GM21723 (cell line): ENCODE measurements around the gene DPP6.

Experiments used
- ATAC-seq: cut with Tn5 transposase; IDR thresholded peaks from one replicate; pipeline ENCODE4 v1.9.1; 2021; ENCODE audit warnings: mild to moderate bottlenecking, moderate library complexity; ENCODE audit not compliant: unreplicated experiment

The DPP6 gene

DNA sequence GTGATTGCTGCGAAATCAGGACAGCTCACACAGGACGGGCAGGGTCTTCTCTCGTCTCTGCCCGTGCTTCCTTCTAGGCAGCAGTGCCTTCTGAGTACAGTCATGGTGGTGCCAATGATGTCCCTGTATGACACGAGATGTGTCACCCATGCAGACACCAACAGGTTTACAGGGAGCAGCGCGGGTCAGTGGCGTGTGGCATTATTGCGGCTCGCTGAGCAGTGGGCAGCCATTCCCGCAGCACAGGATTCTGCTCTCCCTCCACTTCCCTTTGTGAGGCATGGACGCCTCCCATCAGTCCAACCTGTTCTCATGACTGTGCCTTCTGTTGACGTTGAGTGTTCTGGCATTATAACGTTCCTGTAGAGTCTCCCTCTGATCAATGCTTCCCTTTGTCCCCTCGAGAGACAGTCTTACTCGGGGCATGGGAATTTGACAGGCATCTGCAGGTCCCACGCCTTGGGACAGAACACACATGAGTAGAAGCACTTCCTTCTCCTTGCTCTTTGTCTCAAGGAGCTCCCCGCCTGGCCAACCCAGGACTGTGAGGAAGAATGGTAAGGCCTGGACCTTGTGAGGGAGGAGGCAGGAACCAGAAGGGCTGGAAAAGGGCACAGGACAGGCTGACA, 731.2 kb downstream of the DPP6 start:
- ATAC-seq, result no peak

DNA sequence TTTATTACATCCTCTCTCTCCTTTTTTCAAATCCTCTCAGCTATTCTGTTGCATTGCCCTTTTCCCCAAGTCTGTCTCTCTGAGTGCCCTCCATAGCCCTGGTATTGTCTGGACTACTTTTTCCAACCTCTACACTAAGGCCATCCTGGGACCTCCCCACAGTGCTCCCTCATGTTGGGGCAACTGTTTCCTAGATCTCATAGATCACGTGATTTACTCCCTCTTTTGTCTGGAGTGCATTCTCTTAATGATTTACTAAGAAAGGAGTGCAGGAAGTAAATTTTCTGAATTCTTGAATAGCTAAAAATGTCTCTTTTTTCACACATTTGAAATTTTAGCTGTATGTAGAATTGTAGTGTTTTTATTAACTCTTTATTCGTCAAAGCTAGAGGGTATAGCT, 733.7 kb downstream of the DPP6 start:
- ATAC-seq, result no peak

- no peak for ATAC-seq
These were observed 737.2 kb downstream of the DPP6 start for GRCh38 chr7:154789404-154789803.

DNA sequence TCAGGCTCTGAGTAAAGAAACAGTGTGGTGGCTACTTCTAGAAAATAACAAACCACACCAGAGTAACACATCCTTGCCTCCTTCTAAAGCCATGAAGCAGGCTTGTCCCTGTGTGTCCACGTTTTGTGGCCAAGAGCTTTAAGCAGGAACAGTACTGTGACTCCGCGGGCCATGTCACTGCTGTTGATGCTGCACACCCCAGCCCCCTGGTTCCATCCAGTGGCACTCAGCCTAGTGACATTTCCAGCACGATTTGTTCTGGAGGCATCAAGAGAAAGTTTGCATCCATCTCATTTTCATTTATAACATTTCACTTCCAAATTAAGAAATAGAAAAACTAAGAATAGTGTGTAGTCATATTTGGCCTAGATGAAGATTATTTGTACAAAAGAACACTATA, 739.4 kb downstream of the DPP6 start:
- ATAC-seq, result no peak

- ATAC-seq, result no peak
These were observed 740.3 kb downstream of the DPP6 start for GRCh38 chr7:154792436-154793055.

DNA sequence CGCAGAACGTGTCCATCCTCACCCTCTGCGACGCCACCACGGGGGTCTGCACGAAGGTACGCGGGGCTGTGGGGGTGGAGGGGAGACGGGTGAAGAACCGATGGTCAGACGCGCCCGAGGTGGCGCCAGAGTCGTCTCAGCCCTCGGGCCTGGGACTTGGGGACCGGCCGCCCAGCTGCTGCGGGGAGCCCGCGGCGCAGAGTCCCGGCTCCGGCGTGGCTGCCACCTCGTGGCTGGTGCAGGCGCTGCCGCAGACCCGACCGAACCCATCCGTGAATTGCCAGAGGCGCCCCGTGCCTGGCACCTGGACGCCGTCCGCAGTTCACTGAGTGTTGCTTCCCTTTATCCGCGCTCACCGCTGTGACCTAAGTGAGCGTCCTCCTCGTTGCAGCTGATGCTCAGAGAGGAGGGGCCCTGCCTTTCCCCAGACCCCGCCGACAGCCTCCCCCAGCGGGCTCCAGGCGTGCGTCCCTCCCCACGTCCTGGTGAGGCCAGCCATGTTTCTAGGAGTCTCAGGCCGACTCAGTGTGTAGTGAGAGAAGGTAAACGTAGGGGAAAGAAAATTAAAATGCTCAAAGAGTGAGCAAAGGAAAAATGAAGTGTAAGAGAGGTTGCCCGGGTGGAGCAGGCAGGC, 742.1 kb downstream of the DPP6 start:
- ATAC-seq, result no peak

DNA sequence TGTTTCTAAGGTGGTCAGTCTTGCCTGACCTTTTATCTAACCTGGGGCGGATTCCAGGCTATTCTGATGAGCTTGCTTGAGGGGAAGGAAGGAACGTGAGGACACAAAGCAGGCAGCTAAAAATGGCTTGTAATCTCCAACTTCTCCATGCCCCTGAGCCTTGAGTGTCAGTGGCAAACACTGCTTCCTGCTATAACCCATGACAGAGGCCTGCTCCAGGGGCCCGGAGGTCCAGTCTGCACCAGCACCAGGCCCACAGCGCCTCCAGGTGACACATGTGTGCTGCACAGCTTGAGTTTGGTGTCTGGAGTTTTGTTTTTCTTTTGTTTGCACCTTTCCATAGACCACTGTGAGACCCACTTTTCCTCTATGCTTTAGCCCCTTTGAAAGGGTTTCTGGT, 742.8 kb downstream of the DPP6 start:
- no peak for ATAC-seq

- no peak for ATAC-seq
These were observed 743.2 kb downstream of the DPP6 start for GRCh38 chr7:154795437-154795836.

- ATAC-seq, result no peak
These were observed 752.3 kb downstream of the DPP6 start for GRCh38 chr7:154804449-154804848.

DNA sequence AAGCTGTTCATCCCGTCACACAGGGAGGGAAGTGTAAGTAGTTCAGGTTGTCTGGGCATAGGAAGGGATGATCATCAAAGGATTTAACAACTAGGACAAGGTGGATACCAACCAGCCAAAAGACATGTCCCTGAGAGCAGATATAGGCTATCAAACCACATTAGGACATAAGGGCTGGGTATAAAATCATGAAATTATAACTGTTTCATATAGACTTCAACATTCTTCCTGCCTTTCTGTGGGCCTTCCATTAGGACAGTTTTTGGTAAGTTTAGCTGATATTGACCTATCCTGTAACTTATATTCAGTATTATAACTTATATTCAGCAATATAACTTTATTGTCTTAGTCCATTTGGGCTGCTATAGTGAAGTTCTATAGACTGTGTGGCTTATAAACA, 759.8 kb downstream of the DPP6 start:
- ATAC-seq, result no peak

GRCh38 chr7:154817224-154817896, 765.2 kb downstream of the DPP6 start:
- no peak for ATAC-seq

- no peak for ATAC-seq
These were observed 774.8 kb downstream of the DPP6 start for GRCh38 chr7:154827007-154827406.

DNA sequence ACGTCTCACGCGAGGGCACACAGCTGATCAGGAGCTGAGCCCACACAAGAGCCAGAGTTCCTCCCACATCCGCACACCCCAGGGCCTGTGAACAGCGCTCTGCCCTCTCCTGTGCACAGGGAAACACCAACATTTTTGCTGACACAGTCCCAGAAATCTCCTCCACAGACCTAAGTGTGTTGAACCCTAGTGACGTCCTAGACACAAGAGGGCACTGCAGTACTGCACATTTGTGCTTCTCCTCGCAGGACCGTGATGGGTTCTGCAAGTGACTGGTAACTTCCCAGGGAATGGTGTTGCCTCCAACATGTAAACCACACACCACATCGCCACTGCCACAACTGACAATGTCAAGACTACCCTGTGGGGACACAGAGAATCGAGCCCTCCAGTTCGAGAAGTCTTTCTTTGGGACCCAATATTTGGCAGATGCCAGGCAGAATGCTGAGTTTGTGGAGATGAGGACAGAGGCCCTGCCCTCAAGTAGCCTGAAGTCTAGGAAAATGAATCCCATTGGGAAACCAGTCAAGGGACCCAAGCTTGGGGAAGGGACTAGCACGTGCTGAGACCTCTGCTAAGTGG, 780.5 kb downstream of the DPP6 start:
- ATAC-seq, result no peak

GRCh38 chr7:154836021-154836448, 783.8 kb downstream of the DPP6 start:
- no peak for ATAC-seq

GRCh38 chr7:154837087-154837486, 784.9 kb downstream of the DPP6 start:
- ATAC-seq, result no peak

DNA sequence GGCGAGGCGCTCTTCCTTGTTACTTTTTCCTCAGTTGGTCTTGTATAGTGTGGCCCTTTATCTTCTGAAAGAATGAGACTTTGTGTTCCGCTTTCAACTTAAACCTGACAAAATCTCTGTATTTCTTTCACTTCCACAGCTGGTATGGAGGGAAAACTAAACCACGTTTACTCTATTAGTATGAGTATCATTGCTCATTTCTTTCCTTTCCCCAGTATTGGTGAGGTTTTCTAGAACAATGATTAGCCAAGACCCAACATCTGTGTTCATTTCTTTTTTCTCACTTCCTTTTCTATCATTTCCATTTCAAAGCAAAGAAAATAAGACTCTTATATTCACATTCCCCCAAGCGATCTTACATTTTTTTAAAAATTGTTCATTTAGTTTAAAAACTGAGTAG, 785.4 kb downstream of the DPP6 start:
- peak; percentile 96 for ATAC-seq

- ATAC-seq, result no peak
These were observed 787.9 kb downstream of the DPP6 start for GRCh38 chr7:154840086-154840485.

DNA sequence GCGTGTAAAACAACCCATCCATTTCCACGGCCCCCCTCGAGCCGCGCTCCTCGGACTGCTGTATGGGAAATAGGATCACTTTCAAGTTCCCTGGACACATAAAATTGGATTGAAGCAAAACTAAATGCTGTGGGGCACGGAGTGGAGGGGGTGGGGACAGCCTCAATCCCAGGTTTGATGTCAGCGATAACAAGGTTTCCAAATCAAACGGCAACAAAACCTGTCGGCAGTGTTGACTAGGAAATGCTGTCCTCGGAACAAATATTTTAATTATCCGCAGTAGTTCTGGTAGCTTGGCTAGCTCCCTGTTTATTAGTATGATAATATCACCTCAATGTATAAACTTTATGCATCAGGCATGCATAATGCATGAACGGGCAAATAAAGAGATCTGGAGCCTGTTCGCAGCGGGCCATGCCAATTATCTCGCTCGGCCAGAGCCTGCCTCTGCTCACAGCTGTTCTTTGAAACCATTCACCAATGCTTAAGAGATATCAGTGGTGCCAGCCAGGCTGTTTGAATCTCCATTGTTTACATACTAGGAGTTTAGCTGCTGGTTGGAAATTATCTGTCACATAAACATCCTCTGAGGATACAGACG, 789.6 kb downstream of the DPP6 start:
- no peak for ATAC-seq

- ATAC-seq, result no peak
These were observed 790.4 kb downstream of the DPP6 start for GRCh38 chr7:154842591-154842990.

GRCh38 chr7:154843670-154844237, 791.6 kb downstream of the DPP6 start:
- no peak for ATAC-seq

- no peak for ATAC-seq
These were observed 792.3 kb downstream of the DPP6 start for GRCh38 chr7:154844499-154844898.
